Measurements from ENCODE around the gene HOXD3.

Gene HOXD3

DNA sequence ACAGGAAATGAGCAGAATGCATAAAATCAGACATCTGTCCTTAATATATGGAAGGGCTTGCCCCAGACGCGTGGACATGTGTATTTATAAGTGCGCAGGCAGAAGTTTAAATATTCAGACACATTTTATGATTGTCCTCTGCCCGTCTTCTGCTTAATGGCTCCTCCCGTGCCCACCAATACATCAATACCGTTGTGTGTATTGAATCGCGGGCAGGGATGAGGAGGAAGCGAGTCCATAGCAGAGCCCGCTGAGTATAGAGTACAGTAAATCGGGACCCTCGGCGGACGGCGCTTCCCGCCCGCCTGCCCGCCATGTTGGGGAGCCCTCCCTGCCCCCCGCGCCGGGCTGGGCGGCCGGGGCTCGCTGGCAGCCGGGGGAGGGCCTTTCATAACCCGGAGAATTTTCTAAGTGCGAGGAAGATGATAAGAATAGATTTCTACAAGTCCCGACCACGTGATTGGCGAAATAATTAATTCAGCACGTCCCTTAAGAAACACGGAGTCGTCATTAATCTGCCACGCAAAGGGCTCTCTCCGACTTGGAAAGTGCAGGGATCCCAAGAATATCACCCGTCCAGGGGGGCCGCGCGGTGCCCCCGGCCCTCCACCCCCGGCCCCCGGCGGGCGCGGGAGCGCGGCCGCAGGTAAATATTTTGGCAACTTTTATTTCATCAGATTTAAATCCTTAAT, at the start of gene HOXD3:
Gene HOXD3 (plus strand): TSS at position 501 of the 692 bp plus-strand sequence. CDS start 11,808 bp downstream, outside the sequence.
- FAIRE-seq, result no peak

- FAIRE-seq, result no peak
These were observed 49.4 kb upstream of the HOXD3 start for GRCh38 chr2:176107731-176108181.

- FAIRE-seq, result no peak
These were observed 47.8 kb upstream of the HOXD3 start for GRCh38 chr2:176109192-176109901.

DNA sequence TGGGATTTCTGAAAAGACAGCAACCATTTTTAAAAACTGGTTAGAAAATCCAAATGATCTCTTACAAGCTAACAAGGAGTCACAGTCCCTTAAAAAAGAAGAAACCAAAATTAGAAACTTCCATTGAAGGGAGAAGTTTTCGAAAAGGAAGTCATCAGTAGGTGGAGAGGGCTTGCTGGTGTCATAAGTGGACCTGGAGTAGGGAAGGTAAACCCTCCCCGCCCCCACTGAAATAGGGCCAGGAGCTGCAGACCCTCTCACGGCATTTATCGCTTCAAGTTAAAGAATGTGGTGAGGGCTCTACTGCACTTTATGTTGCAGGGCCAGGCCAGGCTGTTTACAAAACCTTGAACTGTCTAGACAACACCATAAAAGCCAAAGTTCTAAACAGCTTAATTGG, 47.2 kb upstream of the HOXD3 start:
- FAIRE-seq, result no peak

- FAIRE-seq, result no peak
These were observed 46.4 kb upstream of the HOXD3 start for GRCh38 chr2:176110415-176111308.

- peak; percentile 77 for FAIRE-seq
These were observed 45.8 kb upstream of the HOXD3 start for GRCh38 chr2:176111309-176111663.

- no peak for FAIRE-seq
These were observed 45.2 kb upstream of the HOXD3 start for GRCh38 chr2:176111846-176112374.

- no peak for FAIRE-seq
These were observed 44.5 kb upstream of the HOXD3 start for GRCh38 chr2:176112375-176113302.

GRCh38 chr2:176114120-176114929, 42.8 kb upstream of the HOXD3 start:
- FAIRE-seq, result no peak

DNA sequence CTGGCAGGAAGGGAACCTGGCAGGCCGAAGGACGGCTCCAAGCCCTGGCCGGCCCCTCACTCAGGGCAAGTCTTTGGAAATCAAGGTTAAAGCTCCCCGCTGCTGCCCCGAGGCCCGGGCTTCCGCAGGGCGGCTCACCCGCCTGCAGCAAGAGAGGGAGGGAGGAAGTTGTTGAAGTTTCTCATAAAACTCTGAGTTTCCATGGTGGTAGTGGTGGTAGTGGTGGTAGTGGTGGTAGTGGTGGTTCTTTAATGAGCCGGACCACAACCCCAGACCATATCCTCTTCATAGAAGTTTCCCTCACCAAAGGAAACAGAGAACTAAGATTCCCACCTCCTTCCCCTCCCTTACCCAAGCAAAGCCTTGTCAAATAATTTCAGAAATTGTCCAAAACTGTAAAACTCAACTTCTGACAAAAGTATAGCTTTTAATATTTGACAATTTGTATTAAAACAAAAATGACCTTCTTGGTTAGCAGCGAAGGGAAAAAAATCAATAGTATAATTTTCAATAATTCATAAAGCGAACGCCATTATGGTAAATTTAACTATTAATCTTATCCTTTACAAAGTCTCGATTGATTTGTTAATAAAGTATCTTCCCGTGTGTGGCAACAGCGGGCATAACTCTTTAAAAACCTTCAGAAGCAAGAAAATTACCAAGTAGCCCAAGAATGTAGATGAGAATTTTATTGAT, 42.0 kb upstream of the HOXD3 start:
- no peak for FAIRE-seq

GRCh38 chr2:176115883-176116813, 41.0 kb upstream of the HOXD3 start, which contains the start of gene HOXD10:
Gene HOXD10, plus strand, starts transcription at chr2:176116778. Its CDS starts 56 bp downstream, at chr2:176116834.
- no peak for FAIRE-seq

GRCh38 chr2:176117162-176117822, 39.8 kb upstream of the HOXD3 start:
- FAIRE-seq, result no peak

GRCh38 chr2:176117823-176118371, 39.2 kb upstream of the HOXD3 start:
- no peak for FAIRE-seq

- no peak for FAIRE-seq
These were observed 38.3 kb upstream of the HOXD3 start for GRCh38 chr2:176118601-176119339.

GRCh38 chr2:176120364-176121189, 36.5 kb upstream of the HOXD3 start:
- no peak for FAIRE-seq
